ENCODE results near the gene PRICKLE1.
A peak's percentile ranks its signal among the peaks of the same experiment; 100 is the strongest.

The PRICKLE1 gene

GRCh38 chr12:42492267-42492666 is 97.3 kb downstream of the PRICKLE1 start:
- ATAC-seq (no peak), DNase-seq (no peak)

DNA sequence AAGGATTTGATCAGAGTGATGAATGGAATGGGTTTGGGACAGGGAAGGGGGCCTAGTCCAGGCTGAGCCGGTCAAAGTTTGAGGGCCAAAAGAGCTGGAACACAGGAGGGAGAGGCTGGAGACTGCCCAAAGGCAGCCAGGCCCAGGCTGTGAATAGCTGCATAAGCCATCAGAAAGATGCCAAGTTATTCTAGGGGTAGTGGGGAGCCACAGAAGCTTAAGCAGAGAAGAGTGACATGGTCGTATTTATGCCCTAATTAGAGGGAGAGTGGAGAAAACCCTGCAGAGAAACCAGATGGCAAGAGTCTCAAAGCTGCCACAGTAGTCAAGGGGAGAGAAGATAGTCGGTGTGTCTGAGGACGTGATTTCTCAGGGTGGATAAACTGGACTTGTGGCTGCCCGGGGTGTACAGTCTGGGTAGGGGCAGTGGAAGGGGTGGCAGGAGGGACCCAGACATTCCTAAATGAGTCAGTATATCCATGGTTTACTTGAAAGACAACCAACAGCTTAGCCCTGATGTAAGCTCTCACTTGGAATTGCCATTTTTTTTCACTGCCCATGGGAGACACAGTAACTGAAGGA is 99.2 kb downstream of the PRICKLE1 start:
- ATAC-seq = no peak

DNA sequence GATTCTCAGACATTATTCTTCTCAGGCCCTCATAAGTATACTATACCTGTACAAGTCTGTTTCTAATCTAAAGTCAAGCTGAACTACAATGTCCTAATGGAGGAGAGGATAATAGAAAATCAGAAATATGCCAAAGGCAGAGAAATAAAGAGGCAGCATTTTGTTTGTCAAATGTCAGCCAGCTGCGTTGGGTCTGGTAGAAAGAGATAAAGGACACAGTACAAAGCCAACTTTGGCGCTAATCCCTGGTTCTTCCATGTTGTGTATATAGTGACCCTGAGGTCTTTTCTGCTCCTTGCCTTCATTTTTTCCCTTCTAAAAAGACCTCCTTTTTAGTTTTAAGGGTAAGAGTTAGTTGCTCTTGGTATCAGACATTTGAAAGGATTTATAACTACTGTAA is 103.1 kb downstream of the PRICKLE1 start:
- ATAC-seq (no peak), DNase-seq (no peak)

More for the DNA sequence above, 99.2 kb downstream of the PRICKLE1 start:
- no peak for DNase-seq

- no peak for DNase-seq
- ATAC-seq = no peak
These were observed 103.7 kb downstream of the PRICKLE1 start for GRCh38 chr12:42485823-42486222.

- no peak for ATAC-seq
- no peak for DNase-seq
These were observed 104.5 kb downstream of the PRICKLE1 start for GRCh38 chr12:42484996-42485395.

DNA sequence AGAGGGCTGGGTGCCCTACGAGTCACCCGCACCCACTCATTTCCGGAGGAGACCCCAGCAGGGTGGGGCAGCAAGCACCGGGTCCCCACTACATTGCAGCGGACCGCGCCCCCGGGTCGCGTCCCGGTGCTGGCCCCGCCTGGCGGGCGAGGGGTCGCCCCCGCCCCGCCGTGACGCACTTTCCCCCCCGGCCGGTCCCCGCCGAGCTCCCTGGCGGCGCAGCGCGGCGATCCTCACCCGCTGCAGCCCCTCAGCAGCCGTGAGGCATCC is 106.1 kb downstream of the PRICKLE1 start:
- ATAC-seq (peak; percentile 37), DNase-seq (peak; percentile 59)

- peak; percentile 81 for DNase-seq
- ATAC-seq = peak; percentile 90
These were observed 106.6 kb downstream of the PRICKLE1 start for GRCh38 chr12:42482748-42483520.

DNA sequence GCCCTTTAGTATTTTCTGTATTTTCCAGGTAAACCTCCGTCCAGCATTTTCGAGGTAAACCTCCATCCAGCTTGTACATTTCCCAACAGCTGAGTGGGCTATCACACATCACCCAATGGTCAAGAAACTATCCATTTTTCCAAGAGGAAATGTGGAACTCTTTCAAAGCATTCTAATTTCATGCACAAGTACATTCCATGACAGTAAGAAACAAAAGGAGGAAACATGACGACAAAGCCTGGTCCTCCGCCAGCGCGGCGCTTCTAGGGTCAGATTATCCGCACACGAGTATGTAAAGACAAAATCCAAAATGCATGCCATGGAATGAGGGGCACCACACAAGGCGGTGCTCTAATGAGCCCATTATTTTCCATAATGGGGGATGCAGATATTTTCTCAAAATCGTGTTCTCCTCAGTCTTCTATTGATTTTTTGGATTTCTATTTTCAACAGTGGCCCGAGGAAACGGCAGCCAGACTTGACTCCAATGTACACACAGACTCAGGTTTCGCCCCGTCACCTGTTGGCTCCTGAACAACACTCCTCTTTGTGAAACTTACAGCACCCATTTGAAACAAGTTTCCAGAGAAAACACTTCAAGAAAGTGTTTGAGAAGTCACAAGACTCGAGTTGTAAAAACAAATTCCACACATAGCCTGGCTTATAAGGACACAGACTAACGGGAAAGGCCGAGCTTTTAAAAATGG is 107.4 kb downstream of the PRICKLE1 start:
- DNase-seq (no peak), ATAC-seq (no peak)

DNA sequence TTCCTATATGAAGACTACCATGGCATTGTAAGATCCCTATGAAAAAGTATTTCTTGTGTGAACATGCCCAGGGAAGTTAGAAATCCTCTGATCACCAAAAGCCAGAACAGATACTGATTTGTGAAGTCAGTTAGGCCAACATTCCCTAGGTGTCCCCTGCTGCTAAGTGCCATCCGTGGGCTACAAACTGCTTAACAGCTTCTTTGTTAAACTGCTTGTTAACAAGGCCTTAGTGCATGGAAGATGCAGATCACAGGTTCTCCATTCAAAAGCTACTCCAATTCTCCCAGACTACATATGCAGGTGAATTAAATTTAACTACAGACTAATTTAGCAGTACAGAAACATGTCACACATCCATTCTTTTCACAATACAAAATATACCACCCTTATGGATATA is 108.2 kb downstream of the PRICKLE1 start:
- DNase-seq (no peak), ATAC-seq (no peak)

- DNase-seq (no peak), ATAC-seq (no peak)
These were observed 111.6 kb downstream of the PRICKLE1 start for GRCh38 chr12:42477941-42478340.

- no peak for DNase-seq
- ATAC-seq = no peak
These were observed 114.4 kb downstream of the PRICKLE1 start for GRCh38 chr12:42475106-42475505.

DNA sequence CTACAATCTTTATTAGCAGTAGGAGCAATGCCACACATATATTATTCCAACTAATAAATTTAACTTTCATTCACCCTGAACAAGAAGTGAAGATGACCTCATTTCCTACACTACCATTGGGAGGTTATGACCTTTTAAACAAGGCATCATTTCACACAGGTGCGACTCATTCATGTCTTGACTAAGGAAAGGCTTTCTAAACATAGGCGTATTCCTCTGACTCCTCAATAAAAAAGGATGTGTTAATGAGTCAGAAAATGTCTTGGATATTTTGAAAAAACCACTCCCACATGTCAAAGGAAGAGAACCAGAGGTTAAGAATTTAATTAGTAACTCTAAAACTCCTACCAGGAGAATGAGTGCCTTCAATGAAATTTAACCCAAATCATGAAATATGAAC is 115.2 kb downstream of the PRICKLE1 start:
- peak; percentile 43 for ATAC-seq
- DNase-seq = no peak

DNA sequence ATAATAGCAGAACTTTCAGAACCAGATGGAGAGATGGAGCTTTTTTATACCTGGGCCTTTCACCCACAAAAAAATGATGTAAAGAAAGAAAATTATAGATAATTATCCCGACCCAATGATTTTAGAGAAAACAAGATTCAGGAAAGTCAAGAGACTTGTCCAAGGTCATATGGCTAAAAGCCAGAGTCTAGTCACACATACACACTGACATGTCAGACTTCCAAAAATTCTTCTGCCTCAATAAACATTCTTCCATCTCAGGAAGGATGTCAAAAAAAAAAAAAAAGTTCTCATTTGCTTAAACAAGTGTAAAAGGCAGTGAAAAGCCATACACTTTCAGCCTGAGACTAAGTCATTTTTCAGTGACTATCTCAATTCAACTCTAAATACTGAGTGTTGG is 116.0 kb downstream of the PRICKLE1 start:
- ATAC-seq = no peak
- no peak for DNase-seq

DNA sequence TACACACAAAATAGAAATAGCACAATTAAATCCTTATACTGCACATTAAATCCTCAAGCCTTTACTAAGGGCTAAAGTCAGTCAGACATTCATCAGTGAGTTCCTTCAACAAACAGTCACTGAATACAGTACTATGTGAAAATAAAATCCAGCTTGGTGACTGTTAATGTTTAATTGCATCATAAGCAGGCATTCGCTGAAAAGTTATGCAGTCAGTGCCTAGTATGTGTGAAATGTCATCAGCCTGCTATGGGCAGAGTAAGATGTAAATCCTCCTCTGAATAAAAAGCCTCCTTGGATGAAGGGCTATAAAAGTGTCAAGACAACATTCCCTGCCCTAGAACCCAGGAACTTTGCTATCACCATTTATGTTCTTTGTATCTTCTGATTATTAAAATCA is 116.4 kb downstream of the PRICKLE1 start:
- no peak for ATAC-seq
- DNase-seq = no peak

- DNase-seq = no peak
- no peak for ATAC-seq
These were observed 117.2 kb downstream of the PRICKLE1 start for GRCh38 chr12:42472376-42472775.

DNA sequence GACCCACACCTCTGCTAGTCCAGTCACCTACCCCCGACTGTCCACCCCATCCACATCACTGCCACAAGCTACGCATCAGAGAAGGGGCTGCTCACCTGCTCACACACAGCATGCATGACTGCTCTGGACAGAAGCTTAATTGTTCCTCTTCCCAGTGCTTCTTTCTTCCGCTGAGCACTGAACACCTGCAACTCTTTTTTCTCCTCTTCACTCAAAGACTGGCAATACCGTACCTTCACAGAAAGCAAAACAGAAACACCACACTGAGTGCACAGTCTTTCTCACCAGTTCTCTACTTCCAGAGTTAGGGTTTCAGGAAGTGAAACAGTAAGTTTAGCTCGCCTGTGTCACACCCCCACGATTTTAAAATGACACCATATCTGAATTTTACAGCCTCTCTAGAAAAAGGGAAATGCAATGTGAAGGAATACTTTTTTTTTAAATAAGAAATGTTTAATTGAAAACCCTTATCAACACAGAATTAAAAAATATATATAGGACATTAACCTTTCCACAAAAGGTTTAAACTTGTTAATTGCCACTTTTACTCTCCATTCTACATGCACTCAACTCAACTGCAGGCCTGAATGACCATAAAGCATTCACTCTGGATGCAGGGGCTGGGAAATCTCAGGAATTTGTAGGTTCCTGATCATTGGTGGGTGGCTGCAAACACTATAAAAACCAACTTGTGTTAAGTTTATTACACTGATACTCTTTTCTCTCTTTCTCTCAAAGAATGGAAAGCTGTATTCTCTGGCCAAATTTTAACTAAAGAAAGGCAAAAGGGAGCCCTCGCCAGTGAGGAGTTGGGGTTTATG is 120.0 kb downstream of the PRICKLE1 start:
- ATAC-seq (peak; percentile 84), DNase-seq (peak; percentile 10)

- ATAC-seq = no peak
- DNase-seq = no peak
These were observed 120.6 kb downstream of the PRICKLE1 start for GRCh38 chr12:42468921-42469320.

GRCh38 chr12:42468341-42468821 is 121.2 kb downstream of the PRICKLE1 start:
- DNase-seq = peak; percentile 13
- no peak for ATAC-seq

GRCh38 chr12:42463671-42464070 is 125.9 kb downstream of the PRICKLE1 start:
- ATAC-seq (no peak), DNase-seq (no peak)

DNA sequence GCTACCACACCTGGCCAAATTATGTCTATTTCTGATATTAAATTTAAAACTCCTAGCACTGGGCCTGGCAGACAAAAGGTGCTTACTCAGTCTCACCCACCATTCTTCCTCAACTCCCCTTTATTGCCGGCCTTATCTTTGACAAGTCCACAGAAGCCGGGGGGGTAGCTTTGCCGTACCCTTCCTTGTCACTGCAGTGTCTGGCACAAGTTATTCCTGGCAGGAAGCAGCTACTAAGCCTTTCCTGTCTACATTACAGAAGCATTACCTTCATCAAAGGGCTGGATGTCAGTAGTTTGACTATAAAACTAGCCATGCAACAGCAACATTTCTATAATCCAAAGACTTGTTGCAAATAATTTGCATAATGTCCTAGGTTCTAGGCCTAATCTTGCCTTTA is 127.1 kb downstream of the PRICKLE1 start:
- ATAC-seq (no peak), DNase-seq (no peak)

DNA sequence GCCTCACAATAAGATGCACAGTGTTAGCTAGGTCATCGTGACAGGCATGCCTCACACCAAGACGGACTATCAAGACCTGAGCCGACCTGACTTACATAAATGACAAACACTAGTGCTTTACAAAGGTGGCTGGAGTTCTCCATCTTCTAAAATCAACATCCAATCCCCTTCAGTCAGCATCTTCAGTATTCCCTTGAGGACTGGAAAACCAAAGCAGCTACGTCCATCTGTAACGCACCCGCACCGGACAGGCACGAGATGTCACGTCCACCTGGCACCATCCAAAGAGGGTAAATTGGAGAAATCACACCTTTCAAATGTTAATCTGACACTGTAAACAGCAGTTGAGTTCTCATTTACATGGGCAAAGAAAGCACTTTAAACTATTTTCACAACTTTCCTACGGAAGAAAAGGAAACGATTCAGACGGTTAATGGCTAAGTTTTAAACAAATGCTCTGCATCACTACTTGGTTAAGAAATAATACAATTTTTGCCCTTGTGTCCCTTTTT is 130.2 kb downstream of the PRICKLE1 start:
- ATAC-seq = no peak

DNA sequence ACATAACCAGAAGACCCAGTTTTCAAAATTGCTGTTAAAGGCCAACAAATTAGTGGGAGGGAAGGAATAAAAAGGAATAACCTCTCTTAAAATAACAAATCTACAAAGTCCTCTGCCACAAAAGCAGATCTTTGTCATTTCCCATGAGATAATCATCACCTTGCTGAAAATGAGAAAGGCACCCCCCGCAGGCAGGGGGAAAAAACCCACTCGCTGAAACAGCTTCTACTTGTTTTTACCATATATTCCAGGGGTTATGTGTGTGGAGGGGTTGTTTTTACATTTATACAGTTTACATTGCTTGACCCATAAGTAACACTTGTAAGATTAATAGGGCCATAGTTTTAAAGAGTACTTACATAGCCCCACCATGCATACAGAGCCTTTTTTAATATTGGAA is 131.0 kb downstream of the PRICKLE1 start:
- DNase-seq = no peak
- no peak for ATAC-seq

More for the DNA sequence above, 130.2 kb downstream of the PRICKLE1 start:
- DNase-seq = no peak

Measured in stimulated activated naive CD8-positive, alpha-beta T cell treated with anti-CD3 and anti-CD28 coated beads, Interleukin-15, Interleukin-2, amounts not matched to agents 100 U/mL and 50 U/mL, for 24 hours (primary cell).